RWPE1 (cell line): ENCODE data around the gene C1orf21.

Experiments used
- CTCF ChIA-PET: fragments of 350-600 bp; sonication (Branson Sonifier 250); formaldehyde crosslinking; extraction: SDS; loops from one replicate; lab custom pipeline; 2021; lab: Yijun Ruan, JAX
- POLR2A ChIA-PET: fragments of 400-600 bp; formaldehyde crosslinking; extraction: SDS; loops from one replicate; lab custom pipeline; 2020; ENCODE audit warnings: antibody characterized with exemption; ENCODE audit not compliant: low non-redundant PET; lab: Yijun Ruan, JAX
- DNase-seq: peaks from one replicate; pipeline ENCODE4 v3.0.0; 2012; ENCODE audit warnings: low spot score
- H3K27ac ChIP-seq: fragments of 450-650 bp; 2 replicates; pipeline ENCODE4 v1.5.1; 2017
- CTCF ChIP-seq: fragments of 450-650 bp; conservative IDR thresholded peaks from 2 replicates; pipeline ENCODE4 v1.5.1; 2017; ENCODE audit warnings: low read depth, mild to moderate bottlenecking

Gene C1orf21

GRCh38 chr1:184567637-184568036 lies 180.8 kb downstream of the C1orf21 start:
- no peak for DNase-seq
- CTCF ChIA-PET, result interaction anchor here (2.0 kb wide), 1 partner anchor 96 kb away, joined by 7 read pairs; no protein-coding TSS in a partner anchor
- POLR2A ChIA-PET, result no interaction called here
- H3K27ac ChIP-seq, result no peak overlapping the region
- no peak for TF ChIP-seq CTCF

- ChIA-PET POLR2A (no interaction called here), CTCF (interaction anchor here (2.0 kb wide), 1 partner anchor 96 kb away, joined by 7 read pairs; no protein-coding TSS in a partner anchor)
- H3K27ac ChIP-seq, result no peak overlapping the region
- TF ChIP-seq CTCF, result no peak
- no peak for DNase-seq
Measured at GRCh38 chr1:184568148-184568547, 181.3 kb downstream of the C1orf21 start.

GRCh38 chr1:184569106-184569505 lies 182.3 kb downstream of the C1orf21 start:
- ChIA-PET CTCF (no interaction called here), POLR2A (no interaction called here)
- DNase-seq, result no peak
- H3K27ac ChIP-seq, result no peak overlapping the region
- TF ChIP-seq CTCF, result no peak

- no peak for TF ChIP-seq CTCF
- ChIA-PET CTCF (interaction anchor here (0.6 kb wide), 2 partner anchors 42 to 196 kb away, joined by 3 to 4 read pairs; no protein-coding TSS in a partner anchor), POLR2A (no interaction called here)
- H3K27ac ChIP-seq, result no peak overlapping the region
- no peak for DNase-seq
Measured at GRCh38 chr1:184574588-184574987, 187.8 kb downstream of the C1orf21 start.

- POLR2A ChIA-PET, result no interaction called here
- no peak for TF ChIP-seq CTCF
- CTCF ChIA-PET, result no interaction called here
- H3K27ac ChIP-seq, result no peak overlapping the region
- DNase-seq, result no peak
Measured at GRCh38 chr1:184576822-184577221, 190.0 kb downstream of the C1orf21 start.

- ChIA-PET POLR2A (no interaction called here), CTCF (no interaction called here)
- DNase-seq, result no peak
- no peak overlapping the region for H3K27ac ChIP-seq
- TF ChIP-seq CTCF, result no peak
Measured at GRCh38 chr1:184577319-184577718, 190.5 kb downstream of the C1orf21 start.
